Activated CD8-positive, alpha-beta T cell treated with anti-CD3 and anti-CD28 coated beads, Interleukin-2, amount 10 ng/mL, durations not matched to agents 7 days and 5 days (primary cell): ENCODE results near the gene XBP1. TPM values are rescaled to one million over a fixed set of nuclear protein-coding genes. Genes with fewer than 3 reads are reported as not detected.

ENCODE experiments used
- total RNA-seq, 2 experiments: library from RNA; stranded (reverse); gene quantifications; one replicate each; pipeline ENCODE4 v1.2.3, GENCODE V29; 2021

XBP1 gene
- total RNA-seq, 2 experiments from 2014 or later, result 220 to 229 TPM

Other genes starting within 250 kb of the XBP1 start
- gene TTC28, start 120.7 kb downstream of the XBP1 start, total RNA-seq, result under 1 TPM; 0.18 to 0.23 TPM
- gene CHEK2, start 58.7 kb downstream of the XBP1 start, total RNA-seq, result 10 to 100 TPM; 43.7 to 47.9 TPM
- gene HSCB, start 58.5 kb downstream of the XBP1 start, total RNA-seq, result 10 to 100 TPM; 13.7 to 15.8 TPM
- 10 to 100 TPM; 36.7 to 40.0 TPM for gene CCDC117, start 27.9 kb downstream of the XBP1 start, total RNA-seq
- gene ZNRF3, start 83.0 kb upstream of the XBP1 start, total RNA-seq, result 1 to 10 TPM; 1.2 to 1.3 TPM